Endothelial cell of umbilical vein (primary cell): ENCODE measurements around the gene BCL2. TPM values are rescaled to one million over a fixed set of nuclear protein-coding genes. Genes with fewer than 3 reads are reported as not detected.

Source experiments
- BruUV-seq: library from RNA; stranded (reverse); fragments of 400-500 nt; replicated peaks from 2 replicates; lab custom pipeline; 2021; lab: Mats Ljungman, UMichigan
- CTCF ChIA-PET: fragments of 300-600, 350-600 bp; sonication (Branson Sonifier 250); formaldehyde crosslinking; loops from one replicate; lab custom pipeline; 2021; ENCODE audit warnings: antibody characterized with exemption, inconsistent platforms; lab: Charles Lee
- POLR2A ChIA-PET: fragments of 300-600, 350-600 bp; sonication (Branson Sonifier 250); formaldehyde crosslinking; loops from one replicate; lab custom pipeline; 2021; ENCODE audit warnings: antibody characterized with exemption, inconsistent platforms; lab: Charles Lee
- DNase-seq: peaks from one replicate; pipeline ENCODE4 v3.0.0-alpha.2; 2011; ENCODE audit warnings: low read depth, low spot score
- FAIRE-seq: peaks from 2 replicates; lab custom pipeline; 2011; peaks lifted over from hg19 to GRCh38; lab: Jason Lieb, UNC
- H2AFZ ChIP-seq: 2 replicates; pipeline ENCODE4 v1.6.0; 2012; ENCODE audit warnings: low read depth, low read length, control low read depth, inconsistent platforms
- H3K27ac ChIP-seq: 2 replicates; pipeline ENCODE4 v1.5.1; 2011; ENCODE audit warnings: low read depth, mild to moderate bottlenecking, control low read depth, low read length, moderate library complexity; ENCODE audit not compliant: insufficient read depth
- H3K27me3 ChIP-seq, 2 experiments: 2 replicates each; pipeline versions ENCODE4 v1.6.0 to v1.6.1; 2011; ENCODE audit warnings: low read length in 2 of 2, mixed read lengths in 1 of 2; ENCODE audit not compliant: control insufficient read depth in 2 of 2, insufficient read depth in 2 of 2
- H3K36me3 ChIP-seq, 2 experiments: 2 replicates in 1 of 2; 3 replicates in 1 of 2; pipeline ENCODE4 v1.5.1; 2011; ENCODE audit warnings: low read length in 2 of 2, mild to moderate bottlenecking in 1 of 2, moderate library complexity in 1 of 2; ENCODE audit not compliant: control insufficient read depth in 2 of 2, insufficient read depth in 2 of 2; ENCODE audit errors: extremely low read depth in 1 of 2
- H3K4me1 ChIP-seq: 3 replicates; pipeline ENCODE4 v1.5.1; 2011; ENCODE audit warnings: mild to moderate bottlenecking, low read length; ENCODE audit not compliant: control insufficient read depth, insufficient read depth; ENCODE audit errors: extremely low read depth
- H3K4me2 ChIP-seq: 2 replicates; pipeline ENCODE4 v1.6.1; 2011; ENCODE audit warnings: low read length, control low read depth, mixed read lengths; ENCODE audit not compliant: insufficient read depth
- H3K4me3 ChIP-seq, 3 experiments: fragments of 200-600 bp in 1 of 3; sonication (generic), shearing (Covaris generic) in 1 of 3; replicated peaks in 1 of 3; 2 replicates each; pipeline ENCODE4 v1.5.1; 2011 to 2016; ENCODE audit warnings: control low read depth in 3 of 3, low read length in 3 of 3, mild to moderate bottlenecking in 2 of 3, inconsistent platforms in 1 of 3, low read depth in 1 of 3, moderate library complexity in 1 of 3; ENCODE audit not compliant: insufficient read depth in 1 of 3
- H3K79me2 ChIP-seq: 2 replicates; pipeline ENCODE4 v1.6.0; 2012; ENCODE audit warnings: low read length, inconsistent platforms; ENCODE audit not compliant: control insufficient read depth, insufficient read depth
- H3K9ac ChIP-seq: replicated peaks from 2 replicates; pipeline ENCODE3; 2011; ENCODE audit warnings: low read length, control low read depth; ENCODE audit not compliant: insufficient read depth; ENCODE audit errors: extremely low read depth
- H3K9me1 ChIP-seq: replicated peaks from 3 replicates; pipeline ENCODE4 v1.6.0; 2011; ENCODE audit warnings: mild to moderate bottlenecking, low read length; ENCODE audit not compliant: control insufficient read depth, insufficient read depth; ENCODE audit errors: extremely low read depth
- H3K9me3 ChIP-seq: replicated peaks from 2 replicates; pipeline ENCODE4 v1.5.1; 2012; ENCODE audit warnings: low read length, inconsistent platforms; ENCODE audit not compliant: control insufficient read depth, insufficient read depth
- H4K20me1 ChIP-seq: replicated peaks from 2 replicates; pipeline ENCODE3; 2011; ENCODE audit warnings: mild to moderate bottlenecking, low read length; ENCODE audit not compliant: control insufficient read depth, insufficient read depth; ENCODE audit errors: extremely low read depth
- EZH2 ChIP-seq: IDR thresholded peaks from 2 replicates; pipeline ENCODE4 v1.6.1; 2012; ENCODE audit warnings: borderline replicate concordance, low read depth, mild to moderate bottlenecking, moderate library complexity, low read length, inconsistent platforms; ENCODE audit not compliant: severe bottlenecking
- GATA2 ChIP-seq: IDR thresholded peaks from 2 replicates; pipeline ENCODE4 v1.7.0; 2011; ENCODE audit warnings: low read depth, mild to moderate bottlenecking, moderate library complexity, mixed read lengths, low read length; ENCODE audit not compliant: insufficient read length, insufficient read depth
- JUN ChIP-seq: IDR thresholded peaks from 2 replicates; pipeline ENCODE4 v1.6.1; 2011; ENCODE audit warnings: borderline replicate concordance, low read depth; ENCODE audit not compliant: insufficient read length, insufficient read depth
- POLR2A ChIP-seq: IDR thresholded peaks from 2 replicates; pipeline ENCODE4 v1.6.1; 2012; ENCODE audit warnings: low read depth, mild to moderate bottlenecking, control low read depth, low read length
- POLR2AphosphoS5 ChIP-seq: IDR thresholded peaks from 2 replicates; pipeline ENCODE4 v1.6.1; 2012; ENCODE audit warnings: low read depth, mild to moderate bottlenecking, control low read depth, low read length, moderate library complexity; ENCODE audit not compliant: insufficient read depth
- dilution Hi-C: fragments of 300-500 bp; cut with MboI; formaldehyde crosslinking; loops from one replicate; pipeline ENCODE4 v1.15.0; 2019; ENCODE audit warnings: low sequenced_read_pairs; ENCODE audit not compliant: extremely low pct_ligation_motif_present
- intact Hi-C: fragments of 100-400 bp; cut with micrococcal nuclease; formaldehyde crosslinking; loops from one replicate; pipeline ENCODE4 v1.10.0; 2022
- polyA plus RNA-seq, 4 experiments: library from polyadenylated mRNA; depleted of rRNA in 3 of 4; stranded (reverse) in 3 of 4; unstranded in 1 of 4; fragments of >200 nt; gene quantifications; 2 replicates each; pipeline versions ENCODE4 v1.2.1 to v1.2.3, GENCODE V29; 2011 to 2012; ENCODE audit warnings: missing spikeins in 1 of 4
- total RNA-seq: library from RNA; stranded (reverse); gene quantifications from 2 replicates; pipeline ENCODE4 v1.2.3, GENCODE V29; 2021
- TF ChIP-seq, protein P1 (sequence below): IDR thresholded peaks from 2 replicates; pipeline ENCODE4 v1.6.1; 2011; ENCODE audit not compliant: insufficient read depth, insufficient read length

BCL2 gene
- total and polyA plus RNA-seq, 2 donors (not counting 3 experiments of a cell fraction or from before 2014, with no cell fraction given) = 0.35 to 5.0 TPM

DNA sequence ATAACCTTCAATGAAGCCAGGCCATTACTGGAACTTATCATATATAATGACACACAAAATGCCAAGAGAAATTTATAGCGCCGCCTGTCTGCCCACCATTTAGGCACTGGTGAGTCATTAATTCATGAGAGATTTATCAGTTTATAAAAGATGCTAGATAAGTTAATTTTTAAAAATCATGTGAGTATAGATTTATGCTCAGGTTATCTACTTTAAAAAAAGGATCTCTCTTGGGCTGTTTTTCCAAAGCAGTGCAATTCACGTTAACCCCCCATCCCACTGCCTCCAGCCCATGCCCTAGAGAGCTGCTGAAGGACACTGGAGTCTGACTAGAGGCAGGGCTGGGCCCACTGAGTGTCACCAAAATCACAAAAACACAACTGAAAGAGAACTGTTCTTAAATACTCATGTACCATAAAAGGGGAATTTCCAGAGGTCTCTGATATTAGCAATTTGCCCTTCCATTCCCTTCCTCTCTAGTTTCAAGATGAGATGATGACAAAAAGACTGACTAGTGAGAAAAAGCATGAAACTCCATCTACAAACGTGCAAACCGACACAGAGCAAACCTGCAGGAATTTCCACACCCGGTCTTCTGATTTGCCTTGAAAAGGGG is 160.8 kb downstream of the BCL2 start:
- no peak for FAIRE-seq
- peaks cover 6 to 9% of the 10 kb centered on the region in 2 experiments for H3K27me3 ChIP-seq
- H3K36me3 ChIP-seq = no peaks in the 10 kb centered on the region
- H3K4me3 ChIP-seq = no peak overlapping the region
- no peak for TF ChIP-seq POLR2A
- no peak for TF ChIP-seq JUN
- no peak for TF ChIP-seq POLR2AphosphoS5
- ChIA-PET CTCF (interaction anchor here (1.0 kb wide), 1 partner anchor 84 kb away, joined by 3 read pairs; no protein-coding TSS in a partner anchor), POLR2A (no interaction called here)
- no peak overlapping the region for H3K4me2 ChIP-seq
- H4K20me1 ChIP-seq = no peaks in the 10 kb centered on the region
- H3K79me2 ChIP-seq = no peaks in the 10 kb centered on the region
- H3K9me3 ChIP-seq = no peaks in the 10 kb centered on the region
- peaks cover 4% of the 10 kb centered on the region for H3K4me1 ChIP-seq
- no peak for DNase-seq
- no peak overlapping the region for H3K9ac ChIP-seq
- H2AFZ ChIP-seq = no peak overlapping the region
- intact Hi-C loops = no loop called here
- no peaks in the 10 kb centered on the region for H3K9me1 ChIP-seq
- BruUV-seq = no TSS peak
- H3K27ac ChIP-seq = no peak overlapping the region
- dilution Hi-C loops = no loop called here

DNA sequence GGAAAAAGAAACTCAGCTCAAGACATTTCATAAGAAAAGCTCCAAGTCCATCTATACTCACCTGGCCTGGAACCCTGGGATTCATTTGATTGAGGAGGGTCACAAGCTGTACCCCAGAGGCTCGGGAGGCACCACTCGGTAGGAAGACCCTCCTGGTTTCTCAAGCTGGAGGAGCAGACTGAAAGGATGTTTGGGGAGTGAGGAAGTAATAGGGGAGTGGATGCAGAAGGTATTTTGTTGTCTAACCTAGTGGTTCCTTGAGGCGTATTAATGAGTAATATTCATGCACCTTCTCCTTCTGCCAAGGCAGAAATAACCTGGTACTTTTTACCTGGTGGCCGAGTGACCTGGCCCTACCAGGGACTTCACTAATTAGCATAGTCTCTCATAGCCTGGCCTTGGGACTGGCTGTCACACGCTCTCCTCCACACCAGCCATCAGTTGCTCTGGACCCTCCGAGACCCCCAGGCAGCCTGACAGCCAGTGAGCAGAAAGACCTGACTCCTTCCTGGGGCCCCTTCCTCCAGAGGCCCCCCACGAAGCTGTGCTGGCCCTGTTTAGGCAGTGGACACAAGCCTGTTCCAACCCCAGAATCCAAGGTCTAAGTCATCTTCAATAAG is 161.4 kb downstream of the BCL2 start:
- no peak for TF ChIP-seq EZH2
- no peak for TF ChIP-seq GATA2
- TF ChIP-seq, protein P1, sequence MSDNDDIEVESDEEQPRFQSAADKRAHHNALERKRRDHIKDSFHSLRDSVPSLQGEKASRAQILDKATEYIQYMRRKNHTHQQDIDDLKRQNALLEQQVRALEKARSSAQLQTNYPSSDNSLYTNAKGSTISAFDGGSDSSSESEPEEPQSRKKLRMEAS = no peak
- TF ChIP-seq POLR2A = no peak
- no peak for TF ChIP-seq JUN
- no peak overlapping the region for H3K4me2 ChIP-seq
- H3K9me1 ChIP-seq = no peaks in the 10 kb centered on the region
- H3K36me3 ChIP-seq = no peaks in the 10 kb centered on the region
- H4K20me1 ChIP-seq = no peaks in the 10 kb centered on the region
- peaks cover 4% of the 10 kb centered on the region for H3K4me1 ChIP-seq
- H3K9me3 ChIP-seq = no peaks in the 10 kb centered on the region
- BruUV-seq = no TSS peak
- no peak overlapping the region for H2AFZ ChIP-seq
- DNase-seq (no peak), FAIRE-seq (no peak)
- no peaks in the 10 kb centered on the region for H3K79me2 ChIP-seq
- no peak overlapping the region for H3K4me3 ChIP-seq
- H3K27ac ChIP-seq = no peak overlapping the region
- intact Hi-C loops (no loop called here), dilution Hi-C loops (no loop called here)
- H3K9ac ChIP-seq = no peak overlapping the region
- POLR2A ChIA-PET = no interaction called here
- CTCF ChIA-PET = interaction anchor here (1.0 to 1.7 kb wide), 2 partner anchors 20 to 83 kb away, joined by 3 to 4 read pairs; no protein-coding TSS in a partner anchor
- H3K27me3 ChIP-seq = peaks cover 9 to 11% of the 10 kb centered on the region in 2 experiments
